HG02642 (cell line): ENCODE results near the gene IGFL2.
"Not testable (repeated sequence)": the region's sequence is repeated elsewhere in the genome, so short reads cannot be mapped to it uniquely, and the experiment has no call there.

Source experiments
- ATAC-seq: cut with Tn5 transposase; IDR thresholded peaks from one replicate; pipeline ENCODE4 v1.9.1; 2021; ENCODE audit warnings: mild to moderate bottlenecking; ENCODE audit not compliant: unreplicated experiment, poor library complexity

Gene IGFL2

DNA sequence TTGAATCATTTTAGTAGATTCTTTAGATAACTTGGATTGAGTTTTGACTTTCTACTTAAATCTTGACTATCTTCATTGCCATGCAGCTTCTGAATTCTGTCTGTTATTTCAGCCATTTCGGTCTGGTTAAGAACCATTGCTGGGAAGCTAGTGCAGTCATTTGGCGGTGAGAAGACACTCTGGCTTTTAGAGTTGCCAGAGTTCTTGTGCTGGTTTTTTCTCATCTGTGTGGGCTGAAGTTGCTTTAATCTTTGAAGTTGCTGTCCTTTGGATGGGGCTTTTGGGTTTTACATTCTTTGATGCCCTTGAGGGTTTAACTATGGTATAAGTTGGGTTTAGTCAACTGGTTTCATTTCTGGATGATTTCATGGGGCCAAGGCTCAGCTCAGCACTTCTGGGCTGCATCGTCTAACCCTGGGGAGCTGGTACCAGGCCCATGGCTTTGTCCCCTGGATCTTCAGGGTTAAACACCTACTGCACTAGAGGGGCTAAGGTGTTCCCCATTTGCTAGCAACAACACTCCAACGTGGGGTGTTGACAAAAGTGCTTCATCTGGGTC, 10.0 kb upstream of the IGFL2 start:
- no peak for ATAC-seq

DNA sequence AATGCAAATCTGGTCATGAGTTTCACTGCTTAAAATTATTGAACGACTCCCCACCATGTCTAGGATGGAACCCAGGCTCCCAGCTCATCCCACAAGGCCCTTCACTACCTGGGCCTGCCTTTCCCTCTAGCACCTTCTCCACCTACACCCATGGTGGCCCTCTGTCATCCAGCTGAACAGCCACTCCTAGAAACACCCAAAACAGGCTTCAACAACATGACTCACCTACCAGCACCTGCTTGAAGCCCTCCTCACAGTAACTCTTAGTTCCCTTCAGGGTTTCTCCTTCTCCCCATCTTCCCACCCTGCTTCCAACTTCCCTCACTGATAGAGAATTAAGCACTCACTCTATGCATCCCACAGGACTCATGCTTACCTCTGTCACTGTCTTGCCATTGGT, 6.6 kb upstream of the IGFL2 start:
- no peak for ATAC-seq

DNA sequence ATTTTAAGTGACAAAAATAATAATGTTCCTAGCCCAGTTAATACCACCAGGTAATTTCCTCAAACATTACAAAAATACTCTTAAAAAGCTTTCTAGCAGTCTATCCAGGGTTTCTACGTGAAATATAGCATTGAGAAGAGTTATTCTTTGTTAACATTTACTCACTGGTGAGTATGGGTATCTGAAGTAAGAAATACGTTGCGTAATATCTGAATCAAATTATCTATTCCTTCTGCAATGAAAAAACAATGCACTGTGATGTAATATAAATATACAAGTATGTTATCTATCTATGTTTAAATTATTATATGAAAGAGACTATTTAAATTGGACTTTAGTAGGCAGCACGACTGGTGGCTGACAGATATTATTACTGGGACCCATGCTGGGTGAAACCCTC, 5.7 kb upstream of the IGFL2 start:
- no peak for ATAC-seq

- no peak for ATAC-seq
These were observed 3.3 kb upstream of the IGFL2 start for GRCh38 chr19:46144756-46145155.

- ATAC-seq, result no peak
These were observed 785 bp upstream of the IGFL2 start for GRCh38 chr19:46147166-46147740.

GRCh38 chr19:46150606-46151005, 2.6 kb downstream of the IGFL2 start:
- ATAC-seq, result no peak

DNA sequence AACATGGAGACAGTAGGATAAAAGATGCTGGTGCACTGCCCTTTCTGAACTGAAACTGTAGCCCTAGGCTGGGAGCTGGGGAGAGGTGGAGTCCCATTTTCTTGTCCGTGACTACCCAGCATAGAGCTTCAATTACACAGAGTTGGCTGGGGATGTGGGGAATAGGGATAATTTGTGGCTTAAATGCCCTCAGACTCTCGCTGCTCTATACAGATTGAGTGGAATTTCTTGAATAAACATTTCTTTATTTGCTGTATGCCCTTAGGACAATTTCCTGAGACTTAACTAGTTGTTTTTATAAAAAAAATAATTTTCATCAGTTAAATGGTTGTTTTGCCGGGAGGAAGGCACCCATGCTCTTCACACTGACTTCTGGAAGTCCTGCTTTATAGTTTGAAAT, 7.2 kb downstream of the IGFL2 start:
- no peak for ATAC-seq

DNA sequence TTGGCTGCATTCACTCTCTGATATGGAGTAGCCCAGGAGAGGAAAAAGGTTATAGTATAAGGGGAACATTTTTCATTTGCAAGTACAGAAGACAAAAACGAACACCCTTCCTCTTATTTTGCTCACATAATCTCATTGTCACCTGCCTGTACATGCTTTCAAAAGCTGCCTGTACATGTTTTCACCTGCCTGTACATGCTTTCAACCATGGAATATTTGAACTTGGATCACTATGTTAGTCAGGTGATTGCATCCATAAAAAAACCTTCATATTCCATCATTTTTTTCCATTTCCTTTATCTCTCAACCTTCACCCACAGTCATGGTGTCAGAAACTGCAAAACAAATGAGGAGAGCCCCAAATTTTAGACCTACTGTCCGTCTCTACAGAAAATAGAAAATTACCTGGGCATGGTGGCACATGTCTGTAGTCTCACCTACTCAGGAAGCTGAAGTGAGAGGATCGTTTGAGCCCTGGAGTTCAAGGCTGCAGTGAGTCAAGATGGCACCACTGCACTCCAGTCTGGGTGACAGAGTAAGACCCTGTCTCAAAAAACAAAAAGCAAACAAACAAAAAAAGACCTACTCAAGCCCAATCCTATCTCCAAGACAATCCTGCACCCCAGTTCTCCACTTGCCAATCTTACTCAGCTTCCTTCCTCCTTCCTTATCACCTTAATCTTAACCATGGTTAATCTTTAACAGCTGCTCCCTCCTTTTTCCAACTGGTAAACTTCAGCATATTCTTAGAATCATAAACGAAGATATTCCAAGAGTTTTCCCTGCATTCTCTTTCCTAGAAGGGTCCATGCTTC, 11.6 kb downstream of the IGFL2 start:
- no peak for ATAC-seq

DNA sequence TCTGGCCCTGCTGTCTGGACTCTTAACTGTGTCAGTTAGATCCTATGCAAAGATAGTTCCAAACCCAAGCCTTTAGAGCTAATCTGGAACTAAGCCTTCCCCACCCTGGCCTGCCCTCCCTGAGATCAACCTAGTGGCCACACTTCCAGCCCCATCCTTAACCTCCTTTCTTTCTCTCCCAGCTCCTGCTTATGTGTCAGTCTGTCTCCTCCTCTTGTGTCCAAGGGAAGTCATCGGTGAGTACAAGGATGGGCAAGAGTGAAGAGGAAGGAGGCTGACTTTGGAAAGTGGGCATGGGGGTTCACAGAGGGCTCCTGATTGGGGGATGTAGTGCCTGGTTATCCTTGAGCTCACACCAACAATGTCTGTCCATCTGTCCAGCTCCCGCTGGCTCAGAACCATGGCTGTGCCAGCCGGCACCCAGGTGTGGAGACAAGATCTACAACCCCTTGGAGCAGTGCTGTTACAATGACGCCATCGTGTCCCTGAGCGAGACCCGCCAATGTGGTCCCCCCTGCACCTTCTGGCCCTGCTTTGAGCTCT, 12.3 kb downstream of the IGFL2 start:
- no peak for ATAC-seq

DNA sequence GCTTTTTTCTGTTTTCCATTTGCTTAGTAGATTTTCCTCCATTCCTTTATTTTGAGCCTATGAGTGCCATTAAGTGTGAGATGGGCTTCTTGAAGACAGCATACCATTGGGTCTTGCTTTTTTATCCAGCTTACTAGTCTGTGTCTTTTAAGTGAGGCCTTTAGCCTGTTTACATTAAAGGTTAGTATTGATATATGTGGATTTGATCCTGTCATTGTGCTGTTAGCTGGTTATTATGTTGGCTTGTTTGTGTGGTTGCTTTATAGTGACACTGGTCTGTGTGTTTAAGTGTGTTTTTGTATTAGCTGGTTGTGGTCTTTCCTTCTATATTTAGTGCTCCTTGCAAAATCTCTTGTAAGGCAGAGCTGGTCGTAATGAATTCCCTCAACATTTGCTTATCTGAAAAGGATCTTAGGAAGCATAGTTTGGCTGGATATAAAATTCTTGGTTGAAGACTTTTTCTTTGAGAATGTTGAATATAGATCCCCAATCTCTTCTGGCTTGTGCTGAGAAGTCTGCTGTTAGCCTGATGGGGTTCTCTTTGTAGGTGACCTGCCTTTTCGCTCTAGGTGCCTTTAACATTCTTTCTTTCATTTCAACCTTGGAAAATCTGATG, 13.7 kb downstream of the IGFL2 start:
- ATAC-seq, result not testable (repeated sequence)

GRCh38 chr19:46162731-46163130, 14.7 kb downstream of the IGFL2 start:
- no peak for ATAC-seq

- no peak for ATAC-seq
These were observed 25.9 kb downstream of the IGFL2 start for GRCh38 chr19:46173886-46174480.

DNA sequence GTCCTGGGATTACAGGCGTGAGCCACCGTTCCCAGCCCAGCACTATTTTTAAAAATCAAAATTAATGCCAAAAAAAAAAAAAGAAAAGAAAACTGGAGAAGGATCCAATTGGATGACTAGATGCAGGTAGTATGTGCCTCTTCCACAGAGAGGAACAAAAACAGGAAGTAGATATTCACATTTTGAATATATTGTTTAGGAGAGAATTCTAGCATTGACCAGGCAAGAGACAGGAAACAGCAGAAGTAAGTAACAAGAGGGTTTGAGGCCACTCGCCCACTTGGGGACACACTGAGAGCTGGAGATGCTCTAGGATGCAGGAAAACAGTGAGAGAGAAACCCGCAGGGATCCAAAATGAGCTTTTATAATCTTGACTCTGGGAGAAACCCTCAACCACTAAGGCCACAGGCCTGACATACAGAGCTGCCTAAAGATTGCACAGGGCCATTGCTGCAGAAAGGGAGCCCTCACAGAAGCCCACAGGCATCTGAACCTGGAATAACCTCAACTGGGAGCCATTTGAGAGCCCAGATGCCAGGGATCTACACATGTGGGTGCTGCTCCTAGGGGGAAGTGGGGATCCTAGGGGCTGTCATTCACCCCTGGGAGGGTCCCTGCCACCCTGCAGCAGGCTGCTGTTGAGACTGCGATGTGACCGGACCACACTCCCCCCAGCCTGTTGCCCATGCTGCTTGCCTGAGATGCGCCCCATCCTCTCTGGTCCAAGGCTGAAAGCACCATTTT, 28.2 kb downstream of the IGFL2 start:
- no peak for ATAC-seq

GRCh38 chr19:46179076-46179759, 31.2 kb downstream of the IGFL2 start:
- ATAC-seq, result no peak

DNA sequence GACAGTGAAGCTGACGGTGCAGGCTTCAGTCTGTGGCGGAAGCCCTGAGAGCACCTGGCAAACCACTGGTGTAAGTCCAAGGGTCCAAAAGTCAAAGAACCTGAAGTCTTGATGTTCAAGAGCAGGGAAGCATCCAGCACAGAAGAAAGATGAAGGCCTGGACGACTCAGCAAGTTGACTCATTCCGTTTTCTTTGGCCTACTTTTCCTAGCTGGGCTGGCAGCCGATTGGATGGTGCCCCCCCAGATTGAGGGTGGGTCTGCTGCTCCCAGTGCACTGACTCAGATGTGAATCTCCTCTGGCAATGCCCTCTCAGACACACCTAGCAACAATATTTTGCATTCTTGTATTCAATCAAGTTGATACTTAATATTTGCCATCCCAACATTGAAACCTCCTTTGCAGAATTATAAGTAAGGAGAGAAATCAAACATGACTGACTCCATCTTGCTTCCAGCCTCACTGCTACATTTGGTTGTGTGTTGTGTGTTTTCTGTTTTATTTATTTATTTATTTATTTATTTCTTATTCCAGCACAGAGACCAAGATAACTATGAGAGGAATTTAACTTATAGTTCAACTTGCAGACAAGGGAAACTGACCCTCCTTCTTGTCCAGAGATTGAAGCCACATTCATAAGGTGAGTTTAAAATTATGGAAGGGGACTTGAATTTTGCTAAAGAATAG, 32.8 kb downstream of the IGFL2 start:
- no peak for ATAC-seq

DNA sequence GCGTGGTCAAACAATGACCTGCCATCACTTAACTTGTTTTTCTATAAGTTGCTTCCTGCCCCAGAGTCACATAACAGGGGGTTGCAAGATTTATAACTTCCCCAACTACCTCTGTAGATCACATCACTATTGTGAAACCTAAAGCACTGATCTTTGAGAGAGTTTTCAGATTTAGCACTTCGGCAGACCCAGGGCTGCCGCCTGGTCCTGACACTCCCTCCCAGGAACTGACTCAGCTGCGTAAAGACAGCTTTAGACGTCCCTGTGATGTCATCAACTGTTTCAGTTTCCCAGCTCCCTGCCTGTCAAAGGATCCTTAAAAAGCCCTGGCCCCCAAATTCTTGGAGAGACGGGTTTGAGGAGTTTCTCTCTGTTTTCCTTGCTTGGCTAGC, 33.3 kb downstream of the IGFL2 start:
- ATAC-seq, result no peak

GRCh38 chr19:46182476-46182875, 34.4 kb downstream of the IGFL2 start:
- ATAC-seq, result no peak

- not testable (repeated sequence) for ATAC-seq
These were observed 37.0 kb downstream of the IGFL2 start for GRCh38 chr19:46184775-46185710.
